GM18519 (cell line): ENCODE results near the gene RNF187.
A peak's percentile ranks its signal among the peaks of the same experiment; 100 is the strongest.
"Not testable (repeated sequence)": the region's sequence is repeated elsewhere in the genome, so short reads cannot be mapped to it uniquely, and the experiment has no call there.

Experiments
- ATAC-seq: cut with Tn5 transposase; IDR thresholded peaks from one replicate; pipeline ENCODE4 v1.9.1; 2021; ENCODE audit warnings: mild to moderate bottlenecking, moderate library complexity; ENCODE audit not compliant: unreplicated experiment, low FRiP score

Gene RNF187

GRCh38 chr1:228459091-228459993 is 27.8 kb upstream of the RNF187 start:
- ATAC-seq: peak; percentile 24

- ATAC-seq: no peak
These were observed 26.4 kb upstream of the RNF187 start for GRCh38 chr1:228460821-228461220.

GRCh38 chr1:228462560-228462959 is 24.6 kb upstream of the RNF187 start:
- no peak for ATAC-seq

GRCh38 chr1:228463009-228463558 is 24.1 kb upstream of the RNF187 start:
- no peak for ATAC-seq

- ATAC-seq: peak; percentile 44
These were observed 23.4 kb upstream of the RNF187 start for GRCh38 chr1:228463559-228464455.

GRCh38 chr1:228464487-228464983 is 22.6 kb upstream of the RNF187 start:
- ATAC-seq: peak; percentile 76

- ATAC-seq: no peak
These were observed 22.0 kb upstream of the RNF187 start for GRCh38 chr1:228465141-228465540.

- ATAC-seq: no peak
These were observed 21.5 kb upstream of the RNF187 start for GRCh38 chr1:228465571-228466146.

- not testable (repeated sequence) for ATAC-seq
These were observed 19.0 kb upstream of the RNF187 start for GRCh38 chr1:228468188-228468587.

- ATAC-seq: no peak
These were observed 17.6 kb upstream of the RNF187 start for GRCh38 chr1:228469413-228470162.

GRCh38 chr1:228471154-228471761 is 15.9 kb upstream of the RNF187 start:
- no peak for ATAC-seq

GRCh38 chr1:228471762-228472398 is 15.3 kb upstream of the RNF187 start:
- peak; percentile 59 for ATAC-seq

GRCh38 chr1:228472655-228473054 is 14.5 kb upstream of the RNF187 start:
- no peak for ATAC-seq

GRCh38 chr1:228474507-228474906 is 12.7 kb upstream of the RNF187 start:
- ATAC-seq: no peak

- no peak for ATAC-seq
These were observed 11.4 kb upstream of the RNF187 start for GRCh38 chr1:228475812-228476211.

- no peak for ATAC-seq
These were observed 9.9 kb upstream of the RNF187 start for GRCh38 chr1:228477263-228477662.

GRCh38 chr1:228478326-228478725 is 8.9 kb upstream of the RNF187 start:
- no peak for ATAC-seq

GRCh38 chr1:228478912-228479711 is 8.1 kb upstream of the RNF187 start:
- no peak for ATAC-seq
